GM23338 (cell line): Measurements from ENCODE around the gene CCDC92. TPM values are rescaled to one million over a fixed set of nuclear protein-coding genes. Genes with fewer than 3 reads are reported as not detected.

Experiments
- ATAC-seq: fragments of 200-7000 bp; cut with Tn5 transposase; 3 replicates; pipeline ENCODE4 v1.9.1; 2020
- DNase-seq: peaks from one replicate; pipeline ENCODE4 v3.0.0-alpha.2; 2015; ENCODE audit warnings: low spot score
- H2AFZ ChIP-seq: fragments of 200-600 bp; sonication (generic); 2 replicates; pipeline ENCODE4 v1.8.0; 2016; ENCODE audit warnings: antibody characterized with exemption, mild to moderate bottlenecking, moderate library complexity
- H3F3A ChIP-seq: fragments of 200-600 bp; sonication (generic); replicated peaks from 2 replicates; pipeline ENCODE4 v1.8.0; 2017; ENCODE audit warnings: antibody characterized with exemption, mixed run types, low read depth
- H3K27ac ChIP-seq: fragments of 200-600 bp; sonication (generic); 2 replicates; pipeline ENCODE4 v1.6.1; 2016; ENCODE audit warnings: low read depth
- H3K27me3 ChIP-seq: fragments of 200-600 bp; sonication (generic); 2 replicates; pipeline ENCODE4 v1.8.0; 2016; ENCODE audit warnings: mild to moderate bottlenecking, mixed run types, moderate library complexity; ENCODE audit not compliant: insufficient read depth
- H3K36me3 ChIP-seq: fragments of 200-600 bp; sonication (generic); 2 replicates; pipeline ENCODE4 v1.8.0; 2016; ENCODE audit warnings: mild to moderate bottlenecking; ENCODE audit not compliant: insufficient read depth
- H3K4me1 ChIP-seq: fragments of 200-600 bp; sonication (generic); 2 replicates; pipeline ENCODE4 v1.8.0; 2016; ENCODE audit warnings: mild to moderate bottlenecking, moderate library complexity; ENCODE audit not compliant: insufficient read depth
- H3K4me2 ChIP-seq: fragments of 200-600 bp; sonication (generic); 2 replicates; pipeline ENCODE4 v1.7.1; 2017; ENCODE audit warnings: mixed run types
- H3K4me3 ChIP-seq: fragments of 200-600 bp; sonication (generic); 2 replicates; pipeline ENCODE4 v1.6.1; 2016; ENCODE audit warnings: mixed run types
- H3K79me2 ChIP-seq: fragments of 200-600 bp; sonication (generic); replicated peaks from 2 replicates; pipeline ENCODE4 v1.8.0; 2017; ENCODE audit warnings: mild to moderate bottlenecking; ENCODE audit not compliant: insufficient read depth
- H3K9me2 ChIP-seq: fragments of 200-600 bp; sonication (generic); 2 replicates; pipeline ENCODE4 v1.8.0; 2017; ENCODE audit not compliant: insufficient read depth
- H4K20me1 ChIP-seq: fragments of 200-600 bp; sonication (generic); replicated peaks from 2 replicates; pipeline ENCODE4 v1.8.0; 2017; ENCODE audit warnings: mild to moderate bottlenecking; ENCODE audit not compliant: insufficient read depth
- H3K27ac Mint-ChIP-seq: 2 replicates; pipeline ENCODE4 v1.8.0; 2020; ENCODE audit warnings: inconsistent platforms, mild to moderate bottlenecking, moderate library complexity, mixed read lengths
- H3K27me3 Mint-ChIP-seq: 3 replicates; pipeline ENCODE4 v1.8.0; 2022; ENCODE audit warnings: low read depth, mild to moderate bottlenecking, moderate library complexity, mixed read lengths, inconsistent platforms; ENCODE audit not compliant: insufficient read depth, poor library complexity
- H3K36me3 Mint-ChIP-seq: 3 replicates; pipeline ENCODE4 v1.8.0; 2021; ENCODE audit warnings: low read depth, mild to moderate bottlenecking, inconsistent platforms, moderate library complexity, mixed read lengths
- H3K4me1 Mint-ChIP-seq: 3 replicates; pipeline ENCODE4 v1.8.0; 2020; ENCODE audit warnings: mild to moderate bottlenecking, inconsistent platforms, mixed read lengths
- H3K4me3 Mint-ChIP-seq: 3 replicates; pipeline ENCODE4 v1.8.0; 2021; ENCODE audit warnings: moderate library complexity, mild to moderate bottlenecking, inconsistent platforms, mixed read lengths
- H3K9me3 Mint-ChIP-seq: 3 replicates; pipeline ENCODE4 v1.8.0; 2020; ENCODE audit warnings: moderate library complexity, mild to moderate bottlenecking, inconsistent platforms, mixed read lengths
- EZH2 ChIP-seq: fragments of 200-600 bp; sonication (generic); IDR thresholded peaks from one replicate; pipeline ENCODE4 v1.8.0; 2017; ENCODE audit warnings: antibody characterized with exemption, mild to moderate bottlenecking, low read depth; ENCODE audit not compliant: unreplicated experiment
- JUNB ChIP-seq: IDR thresholded peaks from one replicate; pipeline ENCODE4 v1.6.1; 2016; ENCODE audit warnings: antibody characterized with exemption; ENCODE audit not compliant: unreplicated experiment
- NANOG ChIP-seq: IDR thresholded peaks from 2 replicates; pipeline ENCODE4 v1.6.1; 2016; ENCODE audit warnings: antibody characterized with exemption, borderline replicate concordance
- POLR2AphosphoS5 ChIP-seq: IDR thresholded peaks from 2 replicates; pipeline ENCODE4 v1.6.1; 2016; ENCODE audit warnings: antibody characterized with exemption, low read depth
- STAT1 ChIP-seq: IDR thresholded peaks from one replicate; pipeline ENCODE4 v1.6.1; 2016; ENCODE audit warnings: antibody characterized with exemption; ENCODE audit not compliant: unreplicated experiment
- ZNF114 ChIP-seq: fragments of 250-450 bp; sonication (Bioruptor Pico); IDR thresholded peaks from 2 replicates; pipeline ENCODE4 v1.5.0; 2020; ENCODE audit warnings: mild to moderate bottlenecking, moderate library complexity
- ZNF331 ChIP-seq: fragments of 250-450 bp; sonication (Bioruptor Pico); IDR thresholded peaks from 2 replicates; pipeline ENCODE4 v1.5.0; 2020; ENCODE audit warnings: low read depth, mild to moderate bottlenecking, moderate library complexity
- ZNF462 ChIP-seq: fragments of 250-450 bp; sonication (Bioruptor Pico); IDR thresholded peaks from 2 replicates; pipeline ENCODE4 v1.5.0; 2020; ENCODE audit warnings: mild to moderate bottlenecking, moderate library complexity
- polyA plus RNA-seq: library from polyadenylated mRNA; unstranded; fragments of >200 nt; fragmentation: Nextera tagmentation; extraction: Ambion mirVana; gene quantifications from 2 replicates; pipeline ENCODE4 v1.2.1, GENCODE V29; 2016
- total RNA-seq: library from RNA; depleted of rRNA; stranded (reverse); fragments of >200 nt; shearing (Covaris generic); gene quantifications from 2 replicates; pipeline ENCODE4 v1.2.3, GENCODE V29; 2014
- TF ChIP-seq, protein P1 (sequence below): IDR thresholded peaks from 2 replicates; pipeline ENCODE4 v1.6.1; 2016; ENCODE audit warnings: antibody characterized with exemption
- TF ChIP-seq, protein P2 (sequence below), 2 experiments: fragments of 200-600 bp in 1 of 2; sonication (generic) in 1 of 2; conservative IDR thresholded peaks; 2 replicates each; pipeline versions ENCODE4 v1.5.1 to v1.6.1; 2016 to 2017; ENCODE audit warnings: antibody characterized with exemption in 2 of 2, low read depth in 2 of 2, mild to moderate bottlenecking in 2 of 2, moderate library complexity in 1 of 2

The CCDC92 gene
- total and polyA plus RNA-seq, 2 experiments from 2014 or later: 0.08 to 0.31 TPM

GRCh38 chr12:124004233-124004875 is 31.7 kb upstream of the CCDC92 start:
- no peaks in the 10 kb centered on the region; the same call in 1 of the 2 replicates for H3K4me1 ChIP-seq
- H3K27me3 ChIP-seq: no peaks in the 10 kb centered on the region
- Mint-ChIP-seq H3K27me3 (peaks cover 3% of the 10 kb centered on the region), H3K9me3 (no peaks in the 10 kb centered on the region), H3K36me3 (no peaks in the 10 kb centered on the region; the same call in 2 of the 3 replicates), H3K27ac (no peak overlapping the region), H3K4me3 (no peak overlapping the region), H3K4me1 (peaks cover 20% of the 10 kb centered on the region)
- no peaks in the 10 kb centered on the region for H3K79me2 ChIP-seq
- TF ChIP-seq JUNB (no peak), STAT1 (no peak), ZNF462 (no peak), ZNF331 (no peak), EZH2 (no peak), NANOG (no peak), ZNF114 (CRISPR knock-in tag) (no peak), POLR2AphosphoS5 (no peak)
- TF ChIP-seq, protein P1, sequence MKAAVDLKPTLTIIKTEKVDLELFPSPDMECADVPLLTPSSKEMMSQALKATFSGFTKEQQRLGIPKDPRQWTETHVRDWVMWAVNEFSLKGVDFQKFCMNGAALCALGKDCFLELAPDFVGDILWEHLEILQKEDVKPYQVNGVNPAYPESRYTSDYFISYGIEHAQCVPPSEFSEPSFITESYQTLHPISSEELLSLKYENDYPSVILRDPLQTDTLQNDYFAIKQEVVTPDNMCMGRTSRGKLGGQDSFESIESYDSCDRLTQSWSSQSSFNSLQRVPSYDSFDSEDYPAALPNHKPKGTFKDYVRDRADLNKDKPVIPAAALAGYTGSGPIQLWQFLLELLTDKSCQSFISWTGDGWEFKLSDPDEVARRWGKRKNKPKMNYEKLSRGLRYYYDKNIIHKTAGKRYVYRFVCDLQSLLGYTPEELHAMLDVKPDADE: no peak
- TF ChIP-seq, protein P2, sequence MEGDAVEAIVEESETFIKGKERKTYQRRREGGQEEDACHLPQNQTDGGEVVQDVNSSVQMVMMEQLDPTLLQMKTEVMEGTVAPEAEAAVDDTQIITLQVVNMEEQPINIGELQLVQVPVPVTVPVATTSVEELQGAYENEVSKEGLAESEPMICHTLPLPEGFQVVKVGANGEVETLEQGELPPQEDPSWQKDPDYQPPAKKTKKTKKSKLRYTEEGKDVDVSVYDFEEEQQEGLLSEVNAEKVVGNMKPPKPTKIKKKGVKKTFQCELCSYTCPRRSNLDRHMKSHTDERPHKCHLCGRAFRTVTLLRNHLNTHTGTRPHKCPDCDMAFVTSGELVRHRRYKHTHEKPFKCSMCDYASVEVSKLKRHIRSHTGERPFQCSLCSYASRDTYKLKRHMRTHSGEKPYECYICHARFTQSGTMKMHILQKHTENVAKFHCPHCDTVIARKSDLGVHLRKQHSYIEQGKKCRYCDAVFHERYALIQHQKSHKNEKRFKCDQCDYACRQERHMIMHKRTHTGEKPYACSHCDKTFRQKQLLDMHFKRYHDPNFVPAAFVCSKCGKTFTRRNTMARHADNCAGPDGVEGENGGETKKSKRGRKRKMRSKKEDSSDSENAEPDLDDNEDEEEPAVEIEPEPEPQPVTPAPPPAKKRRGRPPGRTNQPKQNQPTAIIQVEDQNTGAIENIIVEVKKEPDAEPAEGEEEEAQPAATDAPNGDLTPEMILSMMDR (conservative IDR thresholded peaks at IDR 0.05; ENCODE audit: low read depth in 2 of 2): no peak
- no peaks in the 10 kb centered on the region for H3F3A ChIP-seq
- ATAC-seq (no peak), DNase-seq (no peak)
- H3K4me2 ChIP-seq: no peak overlapping the region
- no peak overlapping the region for H3K27ac ChIP-seq
- no peaks in the 10 kb centered on the region; the same call in 1 of the 2 replicates for H3K36me3 ChIP-seq
- H3K4me3 ChIP-seq: no peak overlapping the region
- no peaks in the 10 kb centered on the region for H3K9me2 ChIP-seq
- no peak overlapping the region for H2AFZ ChIP-seq
- H4K20me1 ChIP-seq: peaks cover 8% of the 10 kb centered on the region; the same call in 1 of the 2 replicates
